ENCODE data around the gene IPO9. TPM values are rescaled to one million over a fixed set of nuclear protein-coding genes. Genes with fewer than 3 reads are reported as not detected.

IPO9 gene
- total RNA-seq = 18.6 and 20.3 TPM in 2 replicates

GRCh38 chr1:201828820-201829774 lies at the start of gene IPO9:
TSS of gene IPO9 (plus strand) at chr1:201829157. CDS start at chr1:201829210, 53 bp downstream.

GRCh38 chr1:201888282-201889089 lies 59.5 kb downstream of the IPO9 start, which contains the start of gene SHISA4:
TSS of gene SHISA4 (plus strand) at chr1:201888898. CDS start at chr1:201888995, 97 bp downstream.

Other genes with a start within 250 kb of the IPO9 start
- gene SHISA4, start 59.7 kb downstream of the IPO9 start, total RNA-seq = 10.1 and 14.3 TPM in 2 replicates
- 3.5 and 11.8 TPM in 2 replicates for gene LMOD1, start 117.4 kb downstream of the IPO9 start, total RNA-seq
- gene TIMM17A, start 126.3 kb downstream of the IPO9 start, total RNA-seq = 28.7 and 44.0 TPM in 2 replicates
- 33.3 and 43.0 TPM in 2 replicates for gene RNPEP, start 153.5 kb downstream of the IPO9 start, total RNA-seq
- gene ELF3, start 181.4 kb downstream of the IPO9 start, total RNA-seq = under 0.01 and 0.17 TPM in 2 replicates

All from bronchial smooth muscle cell (primary cell).